ENCODE data around the gene DNASE2B.

DNASE2B gene

DNA sequence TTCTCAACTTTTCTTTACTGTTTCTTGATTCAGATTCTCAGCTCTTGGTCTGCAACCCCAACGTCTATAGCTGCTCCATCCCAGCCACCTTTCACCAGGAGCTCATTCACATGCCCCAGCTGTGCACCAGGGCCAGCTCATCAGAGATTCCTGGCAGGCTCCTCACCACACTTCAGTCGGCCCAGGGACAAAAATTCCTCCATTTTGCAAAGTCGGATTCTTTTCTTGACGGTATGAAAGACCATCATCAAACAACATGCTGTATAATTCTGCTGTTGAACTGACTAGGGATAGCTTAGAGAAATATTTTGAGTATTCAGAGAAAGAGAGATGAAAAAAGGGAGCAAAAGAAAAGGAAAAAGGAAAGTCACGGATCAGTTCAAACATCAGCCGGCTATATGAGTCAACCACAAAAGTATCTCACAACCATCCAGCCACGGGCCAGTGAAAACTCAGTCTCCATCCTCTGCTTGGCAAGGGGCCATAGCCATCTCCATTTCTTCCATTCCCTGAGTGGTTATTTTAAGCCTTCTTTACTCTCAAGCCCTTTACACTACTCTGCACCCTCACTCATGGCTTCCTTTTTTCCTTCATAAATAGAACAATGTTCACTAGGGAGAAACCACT is 14.1 kb downstream of the DNASE2B start:
- H3K4me3 ChIP-seq (ENCODE audit: low read depth, low read length), result peak overlapping the region; percentile 42
- TF ChIP-seq, protein P1, sequence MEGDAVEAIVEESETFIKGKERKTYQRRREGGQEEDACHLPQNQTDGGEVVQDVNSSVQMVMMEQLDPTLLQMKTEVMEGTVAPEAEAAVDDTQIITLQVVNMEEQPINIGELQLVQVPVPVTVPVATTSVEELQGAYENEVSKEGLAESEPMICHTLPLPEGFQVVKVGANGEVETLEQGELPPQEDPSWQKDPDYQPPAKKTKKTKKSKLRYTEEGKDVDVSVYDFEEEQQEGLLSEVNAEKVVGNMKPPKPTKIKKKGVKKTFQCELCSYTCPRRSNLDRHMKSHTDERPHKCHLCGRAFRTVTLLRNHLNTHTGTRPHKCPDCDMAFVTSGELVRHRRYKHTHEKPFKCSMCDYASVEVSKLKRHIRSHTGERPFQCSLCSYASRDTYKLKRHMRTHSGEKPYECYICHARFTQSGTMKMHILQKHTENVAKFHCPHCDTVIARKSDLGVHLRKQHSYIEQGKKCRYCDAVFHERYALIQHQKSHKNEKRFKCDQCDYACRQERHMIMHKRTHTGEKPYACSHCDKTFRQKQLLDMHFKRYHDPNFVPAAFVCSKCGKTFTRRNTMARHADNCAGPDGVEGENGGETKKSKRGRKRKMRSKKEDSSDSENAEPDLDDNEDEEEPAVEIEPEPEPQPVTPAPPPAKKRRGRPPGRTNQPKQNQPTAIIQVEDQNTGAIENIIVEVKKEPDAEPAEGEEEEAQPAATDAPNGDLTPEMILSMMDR (IDR thresholded peaks at IDR 0.05; ENCODE audit: low read depth, low read length), result no peak

DNA sequence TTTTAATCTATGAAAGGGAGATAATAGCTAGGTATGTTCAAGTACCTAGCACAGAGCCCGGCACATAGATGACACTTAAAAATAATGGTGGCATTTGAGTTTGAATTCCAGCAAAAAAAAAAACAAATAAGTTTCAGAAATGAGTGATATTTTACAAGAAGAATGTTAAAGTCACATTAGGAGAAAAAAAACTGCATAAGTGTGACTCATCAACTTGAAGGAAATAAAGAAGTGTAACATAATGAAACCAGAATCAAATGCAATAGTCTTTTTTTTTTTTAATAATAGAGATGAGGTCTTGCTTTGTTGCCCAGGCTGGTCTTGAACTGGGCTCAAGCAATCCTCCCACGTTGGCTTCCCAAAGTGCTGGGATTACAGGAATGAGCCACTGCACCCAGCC is 17.1 kb downstream of the DNASE2B start:
- H3K4me3 ChIP-seq (ENCODE audit: low read depth, low read length), result no peak overlapping the region
- TF ChIP-seq, protein P1 (IDR thresholded peaks at IDR 0.05; ENCODE audit: low read depth, low read length), result no peak

DNA sequence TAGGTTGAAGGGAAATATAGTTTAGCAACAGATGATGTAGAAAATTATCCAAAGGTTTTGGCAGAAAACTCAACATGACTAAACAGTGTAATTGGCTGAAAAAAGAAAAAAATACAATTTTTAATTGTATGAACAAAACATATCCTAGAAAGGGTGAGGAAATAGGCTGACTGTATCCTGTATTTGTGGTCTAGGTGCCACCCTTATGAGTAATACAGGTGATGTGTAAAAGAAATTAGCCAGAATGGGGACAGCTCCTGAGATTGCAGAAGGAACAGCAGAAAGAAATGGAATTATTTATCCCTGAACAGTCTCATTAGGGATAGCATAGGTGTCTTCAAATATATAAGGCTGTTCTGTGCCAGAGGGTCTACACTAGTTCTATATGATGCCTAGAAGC is 24.6 kb downstream of the DNASE2B start:
- TF ChIP-seq, protein P1 (IDR thresholded peaks at IDR 0.05; ENCODE audit: low read depth, low read length), result no peak
- no peak overlapping the region for H3K4me3 ChIP-seq (ENCODE audit: low read depth, low read length)

DNA sequence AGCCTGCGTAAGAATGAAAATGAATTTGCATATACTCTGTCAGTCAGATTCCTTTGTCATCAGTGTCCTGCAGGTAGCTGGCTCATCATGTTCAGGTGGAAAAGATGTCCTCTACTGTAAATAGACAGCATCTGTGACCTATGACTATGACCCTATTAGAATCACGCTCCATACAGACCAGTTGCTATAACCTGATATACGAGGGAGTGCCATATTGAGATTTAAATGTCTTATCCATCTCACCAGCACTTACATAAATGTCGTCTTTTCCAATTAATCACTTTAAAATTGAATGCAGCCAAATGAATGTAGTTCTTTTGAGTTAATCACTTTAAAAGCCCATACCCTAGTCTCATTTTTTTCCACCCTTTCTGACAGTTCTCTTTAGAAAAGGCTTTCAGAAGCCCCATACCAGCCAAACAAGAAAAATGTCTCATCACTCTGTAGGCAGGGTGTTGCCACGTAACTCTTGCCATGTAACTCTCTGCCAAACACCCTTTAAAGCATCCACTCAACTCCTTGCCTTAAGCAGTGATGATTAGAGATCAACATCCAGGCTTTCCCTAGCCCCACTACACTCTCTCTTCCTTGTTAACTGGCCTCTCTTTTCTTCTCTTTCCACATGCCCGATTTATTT is 26.3 kb downstream of the DNASE2B start:
- TF ChIP-seq, protein P1 (IDR thresholded peaks at IDR 0.05; ENCODE audit: low read depth, low read length), result no peak
- H3K4me3 ChIP-seq (ENCODE audit: low read depth, low read length), result no peak overlapping the region

DNA sequence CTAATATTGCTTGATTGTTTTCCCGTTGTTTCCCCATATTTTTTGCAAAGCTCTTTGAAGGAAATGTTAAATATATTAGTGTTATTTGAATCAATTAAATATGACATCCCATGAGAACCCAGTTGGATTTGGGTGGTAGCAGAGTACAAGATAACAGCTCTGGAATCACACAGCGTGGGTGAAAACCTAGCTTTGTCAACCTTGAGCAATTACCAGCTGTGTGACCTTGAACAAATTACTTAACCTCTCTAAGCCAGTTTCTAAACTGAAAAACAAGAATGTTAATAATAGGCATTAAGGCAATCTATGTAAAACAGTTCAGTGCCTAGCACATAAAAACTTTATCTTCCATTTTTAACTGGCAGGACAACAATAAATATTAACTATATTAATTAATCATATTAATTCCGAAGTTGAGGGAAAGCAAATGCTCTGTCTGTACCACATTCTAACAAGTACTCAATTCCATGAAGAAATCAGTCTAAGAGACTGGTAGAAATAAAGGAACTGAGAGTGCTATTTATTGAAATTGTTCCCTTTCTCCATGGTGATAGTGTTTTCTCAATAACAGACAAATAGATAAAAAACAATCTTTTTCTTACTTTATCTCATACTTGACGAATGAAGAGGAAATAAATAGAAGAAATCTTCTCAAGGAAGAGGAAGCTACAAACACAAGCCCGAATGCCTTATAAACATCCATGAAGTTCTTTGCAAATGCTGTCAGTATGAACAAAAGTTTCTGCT is 27.0 kb downstream of the DNASE2B start:
- TF ChIP-seq, protein P1 (IDR thresholded peaks at IDR 0.05; ENCODE audit: low read depth, low read length), result no peak
- no peak overlapping the region for H3K4me3 ChIP-seq (ENCODE audit: low read depth, low read length)

DNA sequence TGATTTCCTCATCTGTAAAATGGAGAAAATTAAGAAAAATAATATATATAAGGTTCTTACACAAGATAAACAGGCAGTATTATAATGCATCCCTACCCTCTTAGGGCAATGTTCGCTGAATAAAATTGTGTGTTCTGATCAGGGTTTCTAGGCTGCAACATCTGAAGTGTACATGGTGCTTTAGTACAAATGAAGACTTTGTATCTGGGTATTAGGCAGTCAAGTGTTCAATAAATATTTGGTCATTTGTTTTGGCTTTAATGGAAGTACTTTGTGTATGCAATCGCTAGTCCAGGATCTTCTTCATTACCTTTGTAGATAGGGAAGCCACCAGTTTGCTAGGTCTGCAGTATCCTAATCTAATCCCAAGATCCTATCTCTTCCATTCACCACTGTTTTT is 28.1 kb downstream of the DNASE2B start:
- H3K4me3 ChIP-seq (ENCODE audit: low read depth, low read length), result no peak overlapping the region
- TF ChIP-seq, protein P1 (IDR thresholded peaks at IDR 0.05; ENCODE audit: low read depth, low read length), result no peak

Data from WI38 (cell line).